C4-2B (cell line): ENCODE results near the gene GDF2.

Experiments
- ZFX ChIP-seq: fragments of 450-650 bp; IDR thresholded peaks from 2 replicates; pipeline ENCODE4 v1.6.1; 2017
- TF ChIP-seq, protein P1 (sequence below): fragments of 450-650 bp; conservative IDR thresholded peaks from 2 replicates; pipeline ENCODE4 v1.5.1; 2017; ENCODE audit warnings: mild to moderate bottlenecking

DNA sequence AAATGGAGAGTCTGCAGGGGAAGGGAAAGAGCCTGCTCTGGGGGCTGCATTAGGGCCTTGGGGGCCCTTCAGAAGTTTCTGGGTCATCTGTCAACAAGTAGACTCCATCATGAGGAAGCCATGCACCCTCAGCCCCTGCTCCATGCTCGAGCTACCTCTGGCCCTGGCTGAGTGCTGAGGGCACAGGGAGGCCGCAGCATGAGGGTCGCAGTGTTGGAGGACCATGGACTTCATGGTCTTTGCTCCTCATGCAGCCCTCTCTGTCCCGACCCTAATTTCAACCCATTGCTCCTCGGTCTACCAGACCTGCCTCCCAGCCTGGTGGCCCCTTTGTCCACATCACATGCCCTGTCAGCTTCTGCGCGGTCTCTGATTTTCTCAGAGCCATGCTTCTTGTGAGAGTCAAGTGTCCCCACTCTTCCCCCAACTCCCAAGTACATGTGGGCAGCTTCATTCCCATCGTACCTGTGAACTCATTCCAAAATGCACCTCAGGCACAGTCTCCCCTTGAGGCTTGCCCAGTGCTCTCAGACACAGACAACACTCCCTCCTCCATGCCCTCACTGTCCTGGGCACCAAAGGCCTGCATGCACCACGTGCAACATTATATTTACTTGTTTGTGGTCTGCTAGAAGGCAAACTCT is 47.1 kb downstream of the GDF2 start:
- TF ChIP-seq, protein P1, sequence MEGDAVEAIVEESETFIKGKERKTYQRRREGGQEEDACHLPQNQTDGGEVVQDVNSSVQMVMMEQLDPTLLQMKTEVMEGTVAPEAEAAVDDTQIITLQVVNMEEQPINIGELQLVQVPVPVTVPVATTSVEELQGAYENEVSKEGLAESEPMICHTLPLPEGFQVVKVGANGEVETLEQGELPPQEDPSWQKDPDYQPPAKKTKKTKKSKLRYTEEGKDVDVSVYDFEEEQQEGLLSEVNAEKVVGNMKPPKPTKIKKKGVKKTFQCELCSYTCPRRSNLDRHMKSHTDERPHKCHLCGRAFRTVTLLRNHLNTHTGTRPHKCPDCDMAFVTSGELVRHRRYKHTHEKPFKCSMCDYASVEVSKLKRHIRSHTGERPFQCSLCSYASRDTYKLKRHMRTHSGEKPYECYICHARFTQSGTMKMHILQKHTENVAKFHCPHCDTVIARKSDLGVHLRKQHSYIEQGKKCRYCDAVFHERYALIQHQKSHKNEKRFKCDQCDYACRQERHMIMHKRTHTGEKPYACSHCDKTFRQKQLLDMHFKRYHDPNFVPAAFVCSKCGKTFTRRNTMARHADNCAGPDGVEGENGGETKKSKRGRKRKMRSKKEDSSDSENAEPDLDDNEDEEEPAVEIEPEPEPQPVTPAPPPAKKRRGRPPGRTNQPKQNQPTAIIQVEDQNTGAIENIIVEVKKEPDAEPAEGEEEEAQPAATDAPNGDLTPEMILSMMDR: no peak
- no peak for TF ChIP-seq ZFX
